Upper lobe of left lung (tissue), 6 donors: ENCODE data around the gene CRYBA1. TPM values are rescaled to one million over a fixed set of nuclear protein-coding genes. Genes with fewer than 3 reads are reported as not detected.

Experiments used
- ATAC-seq, 2 donors: fragments of 200-7000 bp; cut with Tn5 transposase; one replicate each; pipeline ENCODE4 v1.9.1; 2022; ENCODE audit warnings: mild to moderate bottlenecking in 2 of 2, moderate library complexity in 2 of 2; ENCODE audit not compliant: low FRiP score in 2 of 2
- DNase-seq, 2 donors: peaks; one replicate each; pipeline ENCODE4 v3.0.0-alpha.2; 2019 to 2020
- H3K27ac ChIP-seq, 4 donors: fragments of 200-600 bp; sonication (generic); one replicate each; pipeline ENCODE4 v1.5.1; 2016 to 2019
- H3K27me3 ChIP-seq, 4 donors: fragments of 200-600 bp; sonication (generic); one replicate each; pipeline ENCODE4 v1.5.1; 2017 to 2019
- H3K36me3 ChIP-seq, 4 donors: fragments of 200-600 bp; sonication (generic); one replicate each; pipeline ENCODE4 v1.5.1; 2016 to 2019
- H3K4me1 ChIP-seq, 4 donors: fragments of 200-600 bp; sonication (generic); one replicate each; pipeline ENCODE4 v1.5.1; 2018 to 2019
- H3K4me3 ChIP-seq, 4 donors: fragments of 200-600 bp; sonication (generic); one replicate each; pipeline ENCODE4 v1.5.1; 2017 to 2019; ENCODE audit warnings: mild to moderate bottlenecking in 2 of 4, moderate library complexity in 1 of 4
- H3K9me3 ChIP-seq, 4 donors: fragments of 200-600 bp; sonication (generic); one replicate each; pipeline ENCODE4 v1.5.1; 2018 to 2019
- CTCF ChIP-seq, 6 experiments: fragments of 450-650 bp in 4 of 6; fragments of 200-600 bp in 2 of 6; sonication (generic) in 2 of 6; IDR thresholded peaks; one replicate each; pipeline ENCODE4 v1.5.1; 2016 to 2019; ENCODE audit warnings: antibody characterized with exemption in 6 of 6
- EP300 ChIP-seq, 4 donors: sonication (generic); formaldehyde crosslinking; IDR thresholded peaks; one replicate each; pipeline ENCODE4 v1.5.1; 2017; ENCODE audit warnings: antibody characterized with exemption in 4 of 4, control low read depth in 2 of 4
- POLR2A ChIP-seq, 4 donors: fragments of 450-650 bp; IDR thresholded peaks; one replicate each; pipeline ENCODE4 v1.5.1; 2016 to 2017; ENCODE audit warnings: antibody characterized with exemption in 4 of 4, mild to moderate bottlenecking in 2 of 4
- POLR2AphosphoS5 ChIP-seq, 2 donors: sonication (generic); formaldehyde crosslinking; IDR thresholded peaks; one replicate each; pipeline ENCODE4 v1.5.1; 2017; ENCODE audit warnings: antibody characterized with exemption in 2 of 2
- WGBS, 2 donors: methylation state at CpG; one replicate each; pipeline ENCODE4 v1.1.5; 2017 to 2018; 5-methylcytosine and 5-hydroxymethylcytosine counted together
- total RNA-seq, 6 donors: library from RNA; depleted of rRNA in 4 of 6; stranded (reverse); fragments of >200 nt in 4 of 6; gene quantifications; one replicate each; pipeline versions ENCODE4 v1.1.0 to v1.2.1, GENCODE V29; 2016 to 2021
- donor health status: DM: no; HTN: no; CAD: no; lungs with moderate emphysema.
- donor health status: DM: no; HTN: yes; CAD: no; lungs with severe emphysema.

CRYBA1 gene
- total RNA-seq, 6 donors from 2014 or later, result not detected

- Histone ChIP-seq H3K36me3 (no peaks in the 10 kb centered on the region), H3K9me3 (no peaks in the 10 kb centered on the region), H3K4me1 (peaks cover 6 to 15% (median 9%) of the 10 kb centered on the region in 4 donors), H3K4me3 (no peak overlapping the region), H3K27me3 (no peaks in the 10 kb centered on the region), H3K27ac (no peak overlapping the region)
- TF ChIP-seq POLR2A (IDR thresholded peaks at IDR 0.05) (no peak), EP300 (IDR thresholded peaks at IDR 0.05) (no peak), CTCF (IDR thresholded peaks at IDR 0.05) (no peak), POLR2AphosphoS5 (IDR thresholded peaks at IDR 0.05) (no peak)
- DNase-seq, result no peak
- no peak for ATAC-seq
- 88 to 92% methylated on average over 1 of the region's 1 CpG for WGBS, 2 donors
These were observed 4.0 kb downstream of the CRYBA1 start for GRCh38 chr17:29250666-29251065.

DNA sequence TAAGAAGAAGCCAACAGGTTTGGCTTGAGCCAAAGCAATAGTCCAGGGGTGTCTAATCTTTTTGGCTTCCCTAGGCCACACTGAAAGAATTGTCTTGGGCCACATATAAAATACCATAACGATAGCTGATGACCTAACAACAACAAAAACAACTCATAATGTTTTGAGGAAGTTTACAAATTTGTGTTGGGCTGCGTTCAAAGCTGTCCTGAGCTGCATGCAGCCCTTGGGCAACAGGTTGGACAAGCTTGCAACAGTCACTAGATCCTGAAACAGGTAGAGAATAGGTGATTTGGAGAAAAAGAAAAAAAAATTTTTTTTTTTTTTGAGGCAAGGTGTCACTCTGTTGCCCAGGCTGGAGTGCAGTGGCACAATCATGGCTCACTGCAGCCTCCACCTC lies 4.5 kb downstream of the CRYBA1 start:
- no peaks in the 10 kb centered on the region for H3K36me3 ChIP-seq
- H3K4me3 ChIP-seq, result no peak overlapping the region
- H3K4me1 ChIP-seq, result peaks cover 11 to 20% (median 14%) of the 10 kb centered on the region in 4 donors
- H3K27ac ChIP-seq, result no peak overlapping the region
- ATAC-seq (no peak), DNase-seq (no peak)
- TF ChIP-seq POLR2A (IDR thresholded peaks at IDR 0.05), result no peak
- no peak for TF ChIP-seq EP300 (IDR thresholded peaks at IDR 0.05)
- no peak for TF ChIP-seq POLR2AphosphoS5 (IDR thresholded peaks at IDR 0.05)
- no peak for TF ChIP-seq CTCF (IDR thresholded peaks at IDR 0.05)
- 57 to 64% methylated on average over 2 of the region's 2 CpGs for WGBS, 2 donors
- H3K27me3 ChIP-seq, result no peaks in the 10 kb centered on the region
- no peaks in the 10 kb centered on the region for H3K9me3 ChIP-seq

GRCh38 chr17:29252101-29252791 lies 5.6 kb downstream of the CRYBA1 start:
- ATAC-seq (no peak), DNase-seq (no peak)
- Histone ChIP-seq H3K9me3 (no peaks in the 10 kb centered on the region), H3K4me3 (no peak overlapping the region), H3K36me3 (peaks cover 0 to 3% (median 0%) of the 10 kb centered on the region in 4 donors), H3K27me3 (no peaks in the 10 kb centered on the region), H3K4me1 (peaks cover 22 to 31% (median 24%) of the 10 kb centered on the region in 4 donors), H3K27ac (no peak overlapping the region)
- TF ChIP-seq POLR2AphosphoS5 (IDR thresholded peaks at IDR 0.05) (no peak), CTCF (IDR thresholded peaks at IDR 0.05) (peak in 4 of 6 experiments; percentile 18 to 46 (median 22)), EP300 (IDR thresholded peaks at IDR 0.05) (no peak)
- 66 to 68% methylated on average over 7 of the region's 7 CpGs for WGBS, 2 donors

- TF ChIP-seq CTCF (IDR thresholded peaks at IDR 0.05) (no peak), EP300 (IDR thresholded peaks at IDR 0.05) (no peak), POLR2AphosphoS5 (IDR thresholded peaks at IDR 0.05) (no peak)
- Histone ChIP-seq H3K36me3 (peaks cover 0 to 3% (median 0%) of the 10 kb centered on the region in 4 donors), H3K4me3 (no peak overlapping the region), H3K9me3 (no peaks in the 10 kb centered on the region), H3K4me1 (peaks cover 28 to 37% (median 32%) of the 10 kb centered on the region in 4 donors), H3K27ac (no peak overlapping the region), H3K27me3 (no peaks in the 10 kb centered on the region)
- WGBS, 2 donors, result 92 to 97% methylated on average over 2 of the region's 2 CpGs
- ATAC-seq (no peak), DNase-seq (no peak)
These were observed 6.4 kb downstream of the CRYBA1 start for GRCh38 chr17:29253037-29253436.
